HepG2 (cell line): ENCODE results near the gene DNAJC8.

Source experiments
- EZH2 ChIP-seq: conservative IDR thresholded peaks from 2 replicates; pipeline ENCODE4 v1.6.1; 2012; ENCODE audit warnings: mild to moderate bottlenecking, low read depth, low read length, moderate library complexity
- FOXA1 ChIP-seq, 2 experiments: fragments of 450-650 bp in 1 of 2; sonication (generic) in 1 of 2; formaldehyde crosslinking in 1 of 2; IDR thresholded peaks; 2 replicates each; pipeline versions ENCODE4 v1.4.0 to v1.6.1; 2016 to 2020; ENCODE audit warnings: missing genetic modification reagents in 1 of 2
- POLR2AphosphoS2 ChIP-seq: IDR thresholded peaks from 2 replicates; pipeline ENCODE4 v1.6.1; 2011; ENCODE audit warnings: low read depth, low read length, improper control_type of control experiment
- RAD21 ChIP-seq: fragments of 450-650 bp; formaldehyde crosslinking; IDR thresholded peaks from 2 replicates; pipeline ENCODE4 v1.5.0; 2020; ENCODE audit warnings: mild to moderate bottlenecking
- SOX5 ChIP-seq: IDR thresholded peaks from 2 replicates; pipeline ENCODE4 v1.6.1; 2016; ENCODE audit warnings: borderline replicate concordance
- TCF7L2 ChIP-seq: IDR thresholded peaks from 2 replicates; pipeline ENCODE4 v1.6.1; 2011; ENCODE audit warnings: mild to moderate bottlenecking, low read depth, low read length, moderate library complexity
- ZBTB43 ChIP-seq: sonication (generic); formaldehyde crosslinking; conservative IDR thresholded peaks from 2 replicates; pipeline ENCODE4 v1.4.0; 2020; ENCODE audit warnings: missing genetic modification reagents
- ZFP82 ChIP-seq: sonication (generic); formaldehyde crosslinking; IDR thresholded peaks from 2 replicates; pipeline ENCODE4 v1.5.1; 2020; ENCODE audit warnings: mild to moderate bottlenecking, missing genetic modification reagents, borderline replicate concordance
- ZNF17 ChIP-seq: sonication (generic); formaldehyde crosslinking; IDR thresholded peaks from 2 replicates; pipeline ENCODE4 v1.5.0; 2020; ENCODE audit warnings: mild to moderate bottlenecking, missing genetic modification reagents
- TF ChIP-seq, protein P1 (sequence below): sonication (generic); formaldehyde crosslinking; IDR thresholded peaks from 2 replicates; pipeline ENCODE4 v1.4.0; 2020; ENCODE audit warnings: missing genetic modification reagents

GRCh38 chr1:28259934-28260802 is 27.3 kb upstream of the DNAJC8 start:
- no peak for TF ChIP-seq POLR2AphosphoS2
- TF ChIP-seq ZFP82 = no peak
- TF ChIP-seq ZBTB43 (CRISPR knock-in tag) = no peak
- TF ChIP-seq FOXA1 (IDR thresholded peaks at IDR 0.05) = no peak
- TF ChIP-seq FOXA1 (CRISPR knock-in tag; IDR thresholded peaks at IDR 0.05) = no peak
- TF ChIP-seq, protein P1, sequence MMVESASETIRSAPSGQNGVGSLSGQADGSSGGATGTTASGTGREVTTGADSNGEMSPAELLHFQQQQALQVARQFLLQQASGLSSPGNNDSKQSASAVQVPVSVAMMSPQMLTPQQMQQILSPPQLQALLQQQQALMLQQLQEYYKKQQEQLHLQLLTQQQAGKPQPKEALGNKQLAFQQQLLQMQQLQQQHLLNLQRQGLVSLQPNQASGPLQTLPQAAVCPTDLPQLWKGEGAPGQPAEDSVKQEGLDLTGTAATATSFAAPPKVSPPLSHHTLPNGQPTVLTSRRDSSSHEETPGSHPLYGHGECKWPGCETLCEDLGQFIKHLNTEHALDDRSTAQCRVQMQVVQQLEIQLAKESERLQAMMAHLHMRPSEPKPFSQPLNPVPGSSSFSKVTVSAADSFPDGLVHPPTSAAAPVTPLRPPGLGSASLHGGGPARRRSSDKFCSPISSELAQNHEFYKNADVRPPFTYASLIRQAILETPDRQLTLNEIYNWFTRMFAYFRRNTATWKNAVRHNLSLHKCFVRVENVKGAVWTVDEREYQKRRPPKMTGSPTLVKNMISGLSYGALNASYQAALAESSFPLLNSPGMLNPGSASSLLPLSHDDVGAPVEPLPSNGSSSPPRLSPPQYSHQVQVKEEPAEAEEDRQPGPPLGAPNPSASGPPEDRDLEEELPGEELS (CRISPR knock-in tag) = no peak
- no peak for TF ChIP-seq EZH2
- TF ChIP-seq ZNF17 (CRISPR knock-in tag) = no peak
- no peak for TF ChIP-seq TCF7L2
- TF ChIP-seq RAD21 (CRISPR knock-in tag) = no peak
- no peak for TF ChIP-seq SOX5
